NCI-H524 treated with DMSO at 0.1 percent for 48 hours (cell line): ENCODE results near the gene ADIPOR2.
"Not testable (repeated sequence)": the region's sequence is repeated elsewhere in the genome, so short reads cannot be mapped to it uniquely, and the experiment has no call there.

ENCODE experiments used
- DNase-seq: peaks from one replicate; lab custom pipeline; 2025; lab: John Stamatoyannopoulos, UW

The ADIPOR2 gene

DNA sequence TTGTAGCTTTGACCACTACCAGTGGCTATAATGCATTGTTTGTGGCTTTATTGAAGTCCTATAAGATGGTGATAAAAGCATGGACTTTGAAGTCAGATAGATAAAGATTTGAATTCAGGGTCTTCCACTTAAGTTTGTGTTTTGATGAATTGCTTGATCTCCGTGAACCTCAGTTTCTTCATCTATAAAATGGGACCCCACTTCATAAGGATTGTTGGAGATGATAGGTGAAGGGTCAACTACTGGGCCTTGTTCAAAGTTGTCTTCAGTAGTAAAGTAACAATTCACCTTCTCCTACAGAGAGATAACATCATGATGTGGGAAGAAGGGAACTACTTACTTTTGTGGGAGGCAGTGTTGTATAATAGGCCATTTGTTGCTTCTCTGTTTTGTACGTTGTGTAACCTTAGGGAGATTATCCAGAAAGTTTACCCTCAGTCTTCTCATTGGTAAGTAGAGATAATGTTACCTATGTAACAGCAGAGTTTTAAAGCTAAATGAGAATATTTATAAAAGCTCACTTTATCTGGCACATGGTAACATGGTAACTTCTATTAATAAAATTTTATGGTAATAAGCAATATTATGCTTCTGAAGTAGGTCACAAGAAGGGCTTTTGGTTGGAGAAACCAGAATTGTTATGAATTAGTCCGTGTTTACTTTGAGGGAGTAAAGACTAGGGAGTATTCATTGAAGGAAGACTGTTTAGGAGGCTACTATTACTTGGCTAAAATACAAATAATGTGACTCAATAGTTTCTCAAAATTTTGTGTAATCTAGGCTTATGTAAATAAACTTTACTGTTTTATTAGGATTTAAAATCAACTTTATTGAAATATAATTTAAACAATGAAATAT, 15.1 kb downstream of the ADIPOR2 start:
- DNase-seq, result no peak

DNA sequence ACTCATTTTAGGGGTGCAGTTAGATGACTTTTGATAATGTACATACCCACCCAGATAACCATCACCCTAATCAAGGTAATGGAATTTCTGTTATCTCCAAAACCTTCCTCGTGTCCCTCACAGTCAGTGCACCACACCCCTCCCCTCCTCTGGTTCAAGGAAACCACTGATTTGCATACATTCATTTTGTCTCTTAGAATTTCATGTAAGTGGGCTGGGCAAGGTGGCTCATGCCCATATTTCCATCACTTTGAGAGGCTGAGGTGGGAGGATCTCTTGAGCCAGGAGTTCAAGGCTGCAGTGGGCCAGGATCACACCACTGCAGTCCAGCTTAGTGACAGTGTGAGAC, 15.7 kb downstream of the ADIPOR2 start:
- no peak for DNase-seq

DNA sequence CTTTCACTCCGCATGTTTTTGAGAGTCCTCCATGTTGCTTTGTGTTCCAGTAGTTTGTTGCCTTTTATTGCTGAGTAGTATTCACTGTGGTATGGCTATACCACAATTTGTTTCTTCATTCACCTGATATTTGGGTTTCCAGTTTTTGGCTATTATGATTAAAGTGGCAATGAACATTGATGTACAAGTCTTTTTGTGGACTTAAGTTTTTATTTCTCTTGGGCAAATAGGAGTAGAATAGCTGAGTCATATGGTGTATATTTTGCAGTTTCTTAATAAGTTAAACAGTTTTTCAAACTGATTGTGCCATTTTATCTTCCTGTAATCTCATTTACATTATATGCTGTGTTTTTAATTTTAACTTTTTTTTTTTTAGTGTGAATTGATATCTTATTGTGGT, 16.2 kb downstream of the ADIPOR2 start:
- DNase-seq, result no peak

- DNase-seq, result not testable (repeated sequence)
These were observed 19.1 kb downstream of the ADIPOR2 start for GRCh38 chr12:1709968-1710367.

DNA sequence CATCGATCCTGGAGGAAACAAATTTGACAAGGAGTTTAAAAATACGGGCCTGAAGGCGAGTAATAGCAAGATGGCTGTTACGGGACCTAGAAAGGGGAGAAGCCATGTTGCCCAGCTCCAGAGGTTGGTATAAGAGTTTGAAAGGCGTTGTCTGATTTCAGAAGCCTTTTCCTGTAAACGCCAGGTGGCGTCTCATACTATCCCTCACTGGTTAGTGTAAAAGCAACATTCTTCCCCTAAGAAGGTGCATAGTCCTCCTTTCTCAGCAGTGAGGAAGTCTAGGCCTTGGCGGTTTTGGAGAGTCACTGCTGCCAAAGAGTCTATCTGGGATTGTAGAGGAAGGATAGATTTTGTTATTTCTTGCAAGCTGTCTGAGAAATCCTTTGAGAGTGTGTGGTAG, 20.0 kb downstream of the ADIPOR2 start:
- DNase-seq, result not testable (repeated sequence)

GRCh38 chr12:1711536-1712211, 20.8 kb downstream of the ADIPOR2 start:
- peak; percentile 43 for DNase-seq

DNA sequence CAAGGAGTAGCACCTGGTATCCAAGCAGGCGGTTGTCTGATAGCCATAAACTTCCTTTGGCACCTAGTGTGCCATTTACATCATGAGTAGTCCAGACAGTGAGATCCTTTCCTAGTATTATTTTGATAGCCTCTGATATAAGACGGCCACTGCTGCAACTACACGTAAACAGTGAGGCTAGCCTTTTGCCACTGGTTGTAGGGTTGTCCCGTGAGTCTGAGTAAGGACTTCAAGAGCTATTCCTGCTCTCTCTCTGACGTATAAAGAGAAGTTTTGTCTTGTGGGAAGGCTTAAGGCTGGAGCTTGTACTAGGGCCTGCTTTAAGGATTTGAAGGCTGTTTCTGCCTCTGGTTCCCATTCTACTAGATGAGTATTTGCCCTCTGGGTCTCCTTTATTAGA, 21.4 kb downstream of the ADIPOR2 start:
- DNase-seq, result not testable (repeated sequence)

DNA sequence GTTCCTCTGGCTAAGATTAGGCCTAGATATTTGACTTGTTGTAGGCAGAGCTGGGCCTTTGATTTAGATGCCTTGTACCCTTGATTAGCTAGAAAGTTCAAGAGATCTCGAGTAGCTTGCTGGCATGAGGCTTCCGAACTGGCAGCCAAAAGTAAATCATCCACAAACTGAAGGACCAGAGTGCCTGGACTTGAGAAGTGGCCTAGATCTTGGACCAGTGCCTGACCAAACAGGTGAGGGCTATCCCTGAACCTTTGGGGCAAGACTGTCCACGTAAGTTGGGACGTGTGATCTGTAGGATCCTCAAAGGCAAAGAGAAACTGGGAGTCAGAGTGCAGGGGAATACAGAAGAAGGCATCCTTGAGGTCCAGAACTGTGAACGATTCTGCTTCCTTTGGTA, 22.0 kb downstream of the ADIPOR2 start:
- DNase-seq, result not testable (repeated sequence)

DNA sequence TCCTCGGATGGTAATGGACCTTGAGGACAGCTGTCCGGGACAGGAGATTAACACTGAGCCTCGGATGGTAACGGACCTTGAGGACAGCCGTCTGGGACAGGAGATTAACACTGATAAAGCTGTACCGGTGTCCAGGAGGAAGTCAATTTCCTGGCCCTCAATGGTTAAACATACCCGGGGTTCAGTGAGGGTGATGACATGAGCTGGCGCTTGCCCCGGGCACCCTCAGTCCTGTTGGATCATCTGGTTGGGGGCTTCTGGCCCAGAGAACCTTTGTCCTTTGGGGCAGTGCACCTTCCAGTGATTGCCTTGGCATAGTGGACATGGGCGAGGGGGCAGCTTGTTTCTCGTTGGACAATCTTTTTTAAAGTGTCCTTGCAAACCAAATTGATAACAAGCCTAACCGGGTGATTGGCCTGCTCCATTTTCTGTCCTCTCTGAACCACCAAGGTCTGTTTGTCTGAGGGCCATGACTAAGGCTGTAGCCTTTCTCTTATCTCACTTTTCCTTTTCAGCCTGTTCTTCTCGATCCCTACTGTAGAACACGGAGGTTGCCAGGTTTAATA, 23.0 kb downstream of the ADIPOR2 start:
- DNase-seq, result not testable (repeated sequence)

- DNase-seq, result not testable (repeated sequence)
These were observed 24.6 kb downstream of the ADIPOR2 start for GRCh38 chr12:1715459-1715858.

DNA sequence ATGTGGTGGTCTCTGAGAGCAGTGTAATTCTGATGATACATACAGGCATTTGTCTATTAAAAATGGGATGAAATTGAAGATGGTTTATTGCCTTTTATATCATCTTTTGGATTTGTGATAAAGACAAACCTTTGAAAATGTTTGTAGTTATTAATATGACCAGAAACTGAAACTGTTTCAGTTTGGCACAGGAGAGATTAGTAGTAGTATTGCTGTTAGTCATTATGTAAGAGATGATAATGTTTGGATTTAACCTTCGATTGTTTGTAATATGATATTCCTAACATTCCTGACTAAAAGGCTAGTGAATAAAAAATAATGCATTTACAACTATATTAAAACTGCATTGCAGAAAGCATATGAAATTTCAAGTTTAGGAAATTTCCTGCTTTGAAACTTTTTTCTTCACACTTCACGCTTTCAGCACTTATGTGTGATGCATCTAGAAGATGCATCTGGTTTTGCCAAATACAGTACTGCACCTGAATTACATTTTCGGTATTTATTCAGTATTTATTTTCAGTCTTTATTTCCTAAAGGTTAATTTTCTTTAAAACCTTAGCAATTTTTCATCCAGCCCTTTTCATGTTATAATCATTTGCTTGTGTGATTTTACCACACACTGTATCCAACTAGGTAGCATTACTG, 25.5 kb downstream of the ADIPOR2 start:
- DNase-seq, result no peak

GRCh38 chr12:1716911-1717310, 26.0 kb downstream of the ADIPOR2 start:
- no peak for DNase-seq

DNA sequence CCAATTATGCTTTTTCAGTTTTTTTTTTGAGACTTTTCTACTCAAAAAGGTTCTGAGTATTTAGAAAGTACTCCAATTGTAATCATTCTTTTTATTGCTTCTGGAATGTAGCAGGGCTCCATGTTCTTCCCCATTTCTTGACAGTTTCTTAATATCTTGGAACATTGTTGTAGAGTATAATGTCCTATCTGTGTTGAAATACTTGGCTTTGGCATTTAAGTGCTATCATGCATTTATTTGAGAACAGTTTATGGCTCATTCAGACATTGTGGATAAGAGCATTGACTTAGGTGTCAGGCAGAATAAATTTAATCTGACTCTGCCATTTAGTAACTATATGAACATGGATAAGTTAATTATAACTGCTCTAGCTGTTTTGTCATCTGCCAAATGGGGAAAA, 28.3 kb downstream of the ADIPOR2 start:
- DNase-seq, result no peak

- DNase-seq, result no peak
These were observed 29.6 kb downstream of the ADIPOR2 start for GRCh38 chr12:1720494-1720893.

GRCh38 chr12:1723721-1724120, 32.9 kb downstream of the ADIPOR2 start:
- DNase-seq, result no peak

GRCh38 chr12:1724250-1724649, 33.4 kb downstream of the ADIPOR2 start:
- no peak for DNase-seq

GRCh38 chr12:1726753-1727152, 35.9 kb downstream of the ADIPOR2 start:
- DNase-seq, result no peak

GRCh38 chr12:1728824-1729223, 38.0 kb downstream of the ADIPOR2 start:
- no peak for DNase-seq

GRCh38 chr12:1731019-1731687, 40.3 kb downstream of the ADIPOR2 start:
- no peak for DNase-seq

- not testable (repeated sequence) for DNase-seq
These were observed 40.8 kb downstream of the ADIPOR2 start for GRCh38 chr12:1731688-1732078.

DNA sequence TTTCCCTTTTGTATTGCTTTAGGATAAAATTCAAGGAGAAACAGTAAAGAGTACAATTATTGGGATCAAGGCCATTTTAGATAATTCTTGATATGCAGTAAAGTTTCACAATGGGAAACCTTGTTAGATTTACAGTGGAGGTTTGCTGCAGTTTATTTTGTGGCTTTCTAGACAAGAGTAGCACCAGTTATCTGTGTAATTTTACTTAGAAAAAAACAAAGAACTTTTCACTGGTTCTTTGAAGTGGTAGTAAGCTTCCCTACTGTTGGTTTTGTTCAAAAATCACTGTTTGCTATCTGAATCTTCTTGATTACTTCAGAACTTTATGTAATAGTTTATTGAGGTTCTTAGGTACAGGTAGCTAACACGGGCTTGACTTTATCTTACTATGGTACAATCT, 42.0 kb downstream of the ADIPOR2 start:
- DNase-seq, result no peak

- DNase-seq, result not testable (repeated sequence)
These were observed 42.8 kb downstream of the ADIPOR2 start for GRCh38 chr12:1733712-1734111.
